Sigmoid colon (tissue), 7 donors: Measurements from ENCODE around the gene WT1. TPM values are rescaled to one million over a fixed set of nuclear protein-coding genes. Genes with fewer than 3 reads are reported as not detected.

Experiments used
- DNase-seq: peaks from one replicate; pipeline ENCODE4 v3.0.0-alpha.2; 2019
- H3K27ac ChIP-seq, 4 donors: fragments of 200-600 bp; sonication (generic); one replicate each; pipeline ENCODE4 v1.5.1; 2016 to 2019; ENCODE audit warnings: mild to moderate bottlenecking in 1 of 4
- H3K27me3 ChIP-seq, 3 donors: fragments of 200-600 bp; sonication (generic); one replicate each; pipeline ENCODE4 v1.5.1; 2019; ENCODE audit warnings: mild to moderate bottlenecking in 1 of 3
- H3K36me3 ChIP-seq, 4 donors: fragments of 200-600 bp; sonication (generic); one replicate each; pipeline ENCODE4 v1.5.1; 2016 to 2019
- H3K4me1 ChIP-seq, 4 donors: fragments of 200-600 bp; sonication (generic); one replicate each; pipeline ENCODE4 v1.5.1; 2017 to 2019
- H3K4me3 ChIP-seq, 4 donors: fragments of 200-600 bp; sonication (generic); one replicate each; pipeline ENCODE4 v1.5.1; 2017 to 2019; ENCODE audit warnings: mild to moderate bottlenecking in 2 of 4, moderate library complexity in 1 of 4
- H3K9me3 ChIP-seq, 4 donors: fragments of 200-600 bp in 3 of 4; sonication (generic) in 3 of 4; one replicate each; pipeline versions ENCODE4 v1.5.1 to v1.6.1; 2013 to 2019
- CTCF ChIP-seq, 4 experiments: fragments of 450-650 bp in 3 of 4; fragments of 200-600 bp in 1 of 4; IDR thresholded peaks; one replicate each; pipeline ENCODE4 v1.5.1; 2016 to 2019; ENCODE audit warnings: antibody characterized with exemption in 4 of 4, mild to moderate bottlenecking in 3 of 4, moderate library complexity in 2 of 4
- EP300 ChIP-seq, 4 donors: sonication (generic); formaldehyde crosslinking; IDR thresholded peaks; one replicate each; pipeline ENCODE4 v1.6.1; 2017; ENCODE audit warnings: antibody characterized with exemption in 4 of 4
- POLR2A ChIP-seq, 2 donors: fragments of 450-650 bp; IDR thresholded peaks; one replicate each; pipeline ENCODE4 v1.6.1; 2016; ENCODE audit warnings: antibody characterized with exemption in 2 of 2, mild to moderate bottlenecking in 2 of 2, moderate library complexity in 2 of 2
- POLR2AphosphoS5 ChIP-seq, 4 donors: sonication (generic); formaldehyde crosslinking; IDR thresholded peaks; one replicate each; pipeline ENCODE4 v1.6.1; 2017; ENCODE audit warnings: antibody characterized with exemption in 4 of 4
- WGBS, 2 donors: extraction: QIAGEN DNeasy Blood & Tissue Kit; methylation state at CpG; one replicate each; pipeline ENCODE4 v1.1.7; 2013; 5-methylcytosine and 5-hydroxymethylcytosine counted together
- intact Hi-C: fragments of 100-400 bp; cut with DNase I; formaldehyde crosslinking; loops from one replicate; pipeline ENCODE4 v1.15.1; 2023
- polyA plus RNA-seq, 3 donors: library from polyadenylated mRNA; stranded (reverse); fragments of 200-250 nt; gene quantifications; one replicate each; pipeline ENCODE4 v1.2.3, GENCODE V29; 2013
- total RNA-seq, 4 donors: library from RNA; depleted of rRNA; stranded (reverse); fragments of >200 nt; gene quantifications; one replicate each; pipeline ENCODE4 v1.1.0, GENCODE V29; 2016
- donor health status: healthy with polysubstance abuse.
- donor health status: Bipolar disorder and iron deficiency.
- donor health status: healthy.

WT1 gene
- total and polyA plus RNA-seq, 7 donors: 0.04 to 1.8 (median 1.3) TPM; not detected in 1

GRCh38 chr11:32438866-32439489, 3.6 kb upstream of the WT1 start:
- WGBS, 2 donors: 6% methylated on average over 47 of the region's 47 CpGs
- no peaks in the 10 kb centered on the region for H3K36me3 ChIP-seq
- DNase-seq: no peak
- TF ChIP-seq EP300 (IDR thresholded peaks at IDR 0.05): no peak
- TF ChIP-seq CTCF (IDR thresholded peaks at IDR 0.05): no peak
- no peak for TF ChIP-seq POLR2AphosphoS5 (IDR thresholded peaks at IDR 0.05)
- TF ChIP-seq POLR2A (IDR thresholded peaks at IDR 0.05): no peak
- H3K4me3 ChIP-seq: peak overlapping the region in 1 of 4 donors; percentile 3
- peaks cover 0 to 45% (median 37%) of the 10 kb centered on the region in 4 donors for H3K4me1 ChIP-seq
- peaks cover 38 to 96% (median 76%) of the 10 kb centered on the region in 3 donors for H3K27me3 ChIP-seq
- intact Hi-C loops: no loop called here
- H3K9me3 ChIP-seq: no peaks in the 10 kb centered on the region
- H3K27ac ChIP-seq: no peak overlapping the region

DNA sequence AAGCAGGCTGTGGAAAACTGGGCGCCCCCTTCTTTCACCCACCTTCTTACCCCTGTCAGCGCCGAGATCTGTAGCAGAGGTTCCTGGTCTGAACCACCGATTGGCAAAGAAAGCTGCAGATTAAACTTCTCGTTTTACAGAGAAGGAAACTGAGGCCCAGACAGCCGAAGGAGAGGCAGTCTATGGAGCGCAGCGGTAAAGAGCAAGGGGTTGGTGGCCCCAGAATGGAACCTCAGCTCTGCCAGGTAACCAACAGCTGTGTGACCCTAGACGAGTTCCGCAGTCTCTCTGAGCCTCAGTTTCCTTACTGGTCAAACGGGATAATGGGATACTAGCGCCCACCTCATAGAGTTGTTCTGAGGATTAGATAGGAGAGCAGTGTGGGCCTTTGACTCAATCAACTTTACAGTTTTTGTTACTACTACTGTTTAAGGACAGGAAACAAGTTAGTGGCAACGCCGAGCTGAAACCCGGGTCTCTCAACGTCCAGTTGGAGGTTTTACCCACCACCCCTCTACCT, 3.1 kb upstream of the WT1 start:
- H3K4me1 ChIP-seq: peaks cover 0 to 51% (median 42%) of the 10 kb centered on the region in 4 donors
- intact Hi-C loops: no loop called here

DNA sequence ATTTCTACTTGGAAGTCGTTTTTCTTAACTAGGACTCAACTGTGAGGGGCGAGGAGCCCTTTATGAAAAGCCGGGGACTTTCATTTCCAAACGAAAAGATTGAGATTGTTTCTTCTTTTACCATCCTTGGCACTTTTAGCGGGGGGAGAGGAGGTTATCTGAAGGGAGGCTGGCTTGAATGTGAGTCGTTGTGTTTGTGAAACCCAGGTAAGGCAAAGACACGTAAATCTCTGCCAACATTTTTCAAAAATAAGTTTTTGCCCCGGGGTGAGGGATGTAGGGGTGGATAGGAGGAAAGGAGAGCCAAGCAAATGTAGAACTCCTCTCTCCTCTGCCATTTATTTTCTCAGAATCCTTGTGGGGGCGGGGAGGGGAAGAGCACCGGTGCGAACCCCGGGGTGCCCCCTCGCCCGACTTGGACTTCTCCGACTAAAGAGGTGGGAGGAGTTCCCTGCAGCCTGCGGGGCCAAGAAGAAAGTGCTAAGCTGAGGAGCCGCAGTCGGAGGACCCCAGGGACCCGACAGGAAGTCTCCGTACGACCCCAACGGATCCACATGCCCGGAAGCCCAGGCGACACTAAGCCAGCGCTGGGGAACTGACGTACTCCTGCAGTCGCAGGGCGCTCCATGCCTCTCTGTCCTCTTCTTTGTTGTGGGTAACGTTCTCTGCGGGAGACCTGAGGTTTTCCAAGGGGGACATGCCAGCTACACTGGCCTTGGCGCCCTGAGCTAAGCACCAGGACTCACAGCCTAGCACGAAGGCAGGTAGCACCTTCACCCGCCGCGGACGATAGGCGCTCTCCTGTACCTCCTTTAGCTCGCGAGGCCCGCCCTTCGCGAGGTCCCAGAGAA, 2.4 kb upstream of the WT1 start:
- intact Hi-C loops: no loop called here
- no peak for DNase-seq
- H3K4me3 ChIP-seq: no peak overlapping the region
- WGBS, 2 donors: 5 to 16% methylated on average over 42 of the region's 42 CpGs
- peaks cover 0 to 58% (median 49%) of the 10 kb centered on the region in 4 donors for H3K4me1 ChIP-seq
- H3K27ac ChIP-seq: no peak overlapping the region
- no peak for TF ChIP-seq POLR2AphosphoS5 (IDR thresholded peaks at IDR 0.05)
- no peak for TF ChIP-seq CTCF (IDR thresholded peaks at IDR 0.05)
- no peak for TF ChIP-seq EP300 (IDR thresholded peaks at IDR 0.05)
- TF ChIP-seq POLR2A (IDR thresholded peaks at IDR 0.05): no peak
- peaks cover 46 to 100% (median 83%) of the 10 kb centered on the region in 3 donors for H3K27me3 ChIP-seq
- no peaks in the 10 kb centered on the region for H3K9me3 ChIP-seq
- H3K36me3 ChIP-seq: no peaks in the 10 kb centered on the region

More for the DNA sequence above, 3.1 kb upstream of the WT1 start:
- Histone ChIP-seq H3K36me3 (no peaks in the 10 kb centered on the region), H3K4me3 (no peak overlapping the region), H3K27ac (no peak overlapping the region), H3K9me3 (no peaks in the 10 kb centered on the region), H3K27me3 (peaks cover 44 to 100% (median 81%) of the 10 kb centered on the region in 3 donors)
- WGBS, 2 donors: 7 to 15% methylated on average over 16 of the region's 16 CpGs
- TF ChIP-seq EP300 (IDR thresholded peaks at IDR 0.05) (no peak), CTCF (IDR thresholded peaks at IDR 0.05) (no peak), POLR2A (IDR thresholded peaks at IDR 0.05) (no peak)
- no peak for DNase-seq

- peak overlapping the region in 2 of 4 donors; percentile 9 to 40 for H3K4me3 ChIP-seq
- intact Hi-C loops: no loop called here
- 8 to 17% methylated on average over 42 of the region's 42 CpGs for WGBS, 2 donors
- H3K27me3 ChIP-seq: peaks cover 49 to 100% (median 89%) of the 10 kb centered on the region in 3 donors
- H3K9me3 ChIP-seq: no peaks in the 10 kb centered on the region
- TF ChIP-seq POLR2A (IDR thresholded peaks at IDR 0.05) (no peak), CTCF (IDR thresholded peaks at IDR 0.05) (no peak), EP300 (IDR thresholded peaks at IDR 0.05) (no peak), POLR2AphosphoS5 (IDR thresholded peaks at IDR 0.05) (no peak)
- no peak for DNase-seq
- peaks cover 0 to 58% (median 50%) of the 10 kb centered on the region in 4 donors for H3K4me1 ChIP-seq
- H3K36me3 ChIP-seq: no peaks in the 10 kb centered on the region
- H3K27ac ChIP-seq: no peak overlapping the region
Observed at GRCh38 chr11:32436751-32437494, 1.6 kb upstream of the WT1 start.
